ENCODE results near the gene MMP24OS. TPM values are rescaled to one million over a fixed set of nuclear protein-coding genes. Genes with fewer than 3 reads are reported as not detected.

The MMP24OS gene
- total RNA-seq, 1 donor from 2014 or later: 42.4 TPM

- DNase-seq: no peak
- intact Hi-C loops (cut with DNase I): no loop called here
- no peak for ATAC-seq (ENCODE audit: poor library complexity)
Measured at GRCh38 chr20:35283441-35284266, 5.7 kb upstream of the MMP24OS start.

DNA sequence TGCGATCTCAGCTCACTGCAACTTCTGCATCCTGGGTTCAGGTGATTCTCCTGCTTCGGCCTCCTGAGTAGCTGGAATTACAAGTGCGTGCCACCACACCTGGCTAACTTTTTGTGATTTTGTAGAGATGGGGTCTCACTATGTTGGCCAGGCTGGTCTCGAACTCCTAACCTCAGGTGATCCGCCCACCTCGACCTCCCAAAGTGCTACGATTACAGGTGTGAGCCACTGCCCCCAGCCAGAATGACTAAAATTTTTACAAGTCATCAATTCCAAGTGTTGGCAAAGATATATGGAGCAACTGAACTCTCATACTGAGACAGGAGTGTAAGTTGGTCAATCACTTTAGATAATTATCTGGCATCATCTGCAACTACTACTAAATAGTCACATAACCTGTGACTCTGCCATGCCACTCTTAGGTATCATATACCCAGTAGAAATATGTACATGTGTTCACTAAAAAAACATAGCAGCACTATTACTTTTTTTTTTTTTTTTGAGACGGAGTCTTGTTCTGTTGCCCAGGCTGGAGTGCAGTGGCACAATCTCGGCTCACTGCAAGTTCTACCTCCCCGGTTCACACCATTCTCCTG lies 3.7 kb upstream of the MMP24OS start:
- DNase-seq: no peak
- intact Hi-C loops (cut with DNase I): no loop called here
- no peak for ATAC-seq (ENCODE audit: poor library complexity)

- intact Hi-C loops (cut with DNase I): no loop called here
- no peak for ATAC-seq (ENCODE audit: poor library complexity)
- DNase-seq: no peak
Measured at GRCh38 chr20:35280523-35280922, 2.6 kb upstream of the MMP24OS start.

GRCh38 chr20:35279533-35280174 lies 1.7 kb upstream of the MMP24OS start:
- ATAC-seq (ENCODE audit: poor library complexity) (no peak), DNase-seq (no peak)
- intact Hi-C loops (cut with DNase I): no loop called here

DNA sequence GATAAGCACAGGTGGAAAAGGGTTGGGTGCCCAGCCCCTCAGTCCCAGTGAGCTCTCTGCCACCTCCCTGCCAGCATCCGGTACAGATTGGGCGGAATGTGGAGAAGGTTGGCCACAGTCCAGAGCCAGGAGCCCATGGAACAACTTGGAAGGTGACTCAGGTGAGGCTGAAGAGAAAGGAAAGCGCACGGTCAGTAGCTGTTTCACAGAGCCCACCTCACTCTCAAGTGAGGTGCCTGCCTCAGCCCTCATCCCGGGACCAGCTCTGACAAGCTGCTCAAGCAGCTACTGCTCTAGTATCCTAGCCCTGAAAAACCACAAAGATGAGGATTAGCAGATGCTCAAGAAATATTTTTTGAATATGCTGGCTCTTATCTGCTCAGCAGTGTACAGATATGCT lies 1.1 kb upstream of the MMP24OS start:
- intact Hi-C loops (cut with DNase I): no loop called here
- ATAC-seq (ENCODE audit: poor library complexity) (no peak), DNase-seq (no peak)

DNA sequence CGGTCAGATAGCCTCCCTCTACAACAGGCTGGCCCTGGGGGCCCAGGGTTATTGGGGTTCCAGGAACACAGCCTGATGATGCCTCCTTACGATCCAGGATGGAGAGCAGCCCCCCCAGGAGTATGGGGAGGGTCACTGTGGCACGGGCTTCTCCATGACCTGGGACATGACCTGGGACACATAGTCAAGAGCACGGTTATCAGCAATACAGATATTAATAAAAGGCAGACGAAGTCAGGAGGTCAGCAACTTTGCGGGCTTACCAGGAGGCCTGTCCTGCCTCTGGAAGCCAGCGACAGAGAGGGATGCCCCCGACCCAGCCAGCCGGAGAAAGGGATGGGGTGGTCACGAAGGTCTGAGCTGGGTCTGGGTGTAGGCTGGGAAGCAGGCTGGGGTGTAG lies 795 bp downstream of the MMP24OS start:
- DNase-seq (no peak), ATAC-seq (ENCODE audit: poor library complexity) (no peak)
- intact Hi-C loops (cut with DNase I): no loop called here

DNA sequence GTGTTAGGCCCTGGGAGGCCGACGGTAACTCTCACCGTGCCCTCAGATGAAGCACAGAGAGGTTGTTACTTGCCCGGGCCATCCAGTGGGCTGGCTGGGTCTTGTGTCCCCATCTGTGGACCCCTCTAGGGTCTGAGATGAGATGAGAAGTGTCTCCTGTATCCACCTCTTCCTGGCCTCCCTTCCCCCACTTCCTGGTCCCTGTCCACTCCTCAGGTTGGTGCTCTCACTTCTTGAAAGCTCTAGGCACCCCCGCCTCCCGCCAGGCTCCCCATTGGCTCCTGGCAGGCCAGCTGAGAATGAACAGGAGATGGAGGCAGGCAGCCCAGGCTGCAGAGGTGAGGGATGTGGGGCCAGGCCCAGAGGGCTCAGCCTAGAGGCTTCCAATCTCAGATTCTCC lies 1.5 kb downstream of the MMP24OS start:
- intact Hi-C loops (cut with DNase I): no loop called here
- DNase-seq: no peak
- no peak for ATAC-seq (ENCODE audit: poor library complexity)

DNA sequence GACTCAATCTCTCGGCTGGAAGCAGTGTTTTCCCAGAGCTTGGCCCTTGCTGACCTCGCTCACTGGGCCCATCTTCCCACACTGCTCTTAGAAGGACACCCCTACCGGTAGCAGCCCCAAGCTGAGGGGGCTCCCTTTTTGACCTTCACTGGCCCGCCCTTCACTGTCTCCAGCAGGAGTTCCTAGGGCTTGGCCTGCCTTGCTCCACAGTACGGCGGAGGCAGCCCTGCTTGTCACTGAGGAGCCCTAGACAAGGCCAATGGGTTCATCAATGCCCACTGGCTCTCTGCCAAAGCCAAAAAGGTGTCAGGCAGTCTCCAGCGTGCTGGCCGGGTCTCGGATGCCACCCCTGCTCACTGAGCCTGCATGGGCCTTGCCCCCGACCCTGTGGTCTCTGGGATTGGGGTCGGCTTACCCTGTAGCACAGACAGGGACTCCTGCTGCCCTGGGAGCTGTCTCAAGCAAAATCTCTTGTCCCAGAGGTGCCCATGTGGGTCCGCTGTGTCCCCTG lies 2.1 kb downstream of the MMP24OS start:
- DNase-seq: no peak
- no peak for ATAC-seq (ENCODE audit: poor library complexity)
- intact Hi-C loops (cut with DNase I): no loop called here

- no peak for DNase-seq
- no peak for ATAC-seq (ENCODE audit: poor library complexity)
- intact Hi-C loops (cut with DNase I): loop anchor here (5.0 kb wide), 1 partner anchor 127 kb away; the partner anchor contains the start of gene EDEM2
Measured at GRCh38 chr20:35274172-35275092, 3.5 kb downstream of the MMP24OS start.

DNA sequence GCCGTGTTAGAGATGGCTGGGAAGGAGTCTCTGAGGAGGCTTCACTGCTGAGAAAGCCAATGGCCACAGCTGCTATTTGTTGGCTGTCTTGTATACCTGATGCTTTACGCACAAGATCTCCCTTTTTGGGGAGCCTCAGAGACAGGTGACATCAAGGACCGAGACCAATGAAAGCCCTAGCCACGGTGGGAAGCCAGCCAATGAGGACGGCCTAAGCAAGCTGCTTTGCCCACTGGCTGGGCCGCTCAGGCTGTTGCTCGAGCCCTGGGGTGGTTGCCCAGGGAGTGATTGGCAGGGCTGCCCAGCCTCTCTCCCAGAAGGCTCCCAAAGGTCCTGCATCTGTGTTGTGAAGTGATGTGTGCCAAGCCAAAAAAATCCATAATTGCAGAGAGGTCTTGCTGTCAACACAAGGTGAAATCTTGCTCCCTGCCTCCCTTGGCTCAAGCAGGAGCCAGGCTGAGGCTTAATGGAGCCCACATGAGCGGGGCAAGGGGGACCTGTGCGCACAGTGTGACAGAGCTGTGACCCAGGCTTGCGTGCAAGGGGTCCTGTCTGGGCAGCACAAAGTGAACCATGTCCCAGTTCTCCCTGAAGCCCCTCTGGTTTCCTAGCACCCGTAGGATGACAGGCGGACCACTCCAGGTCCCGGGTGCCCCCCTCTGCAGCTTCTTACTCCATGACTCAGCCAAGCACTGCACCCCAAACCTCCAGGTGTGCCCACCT lies 4.3 kb downstream of the MMP24OS start:
- intact Hi-C loops (cut with DNase I): loop anchor here (5.0 kb wide), 1 partner anchor 126 kb away; the partner anchor contains the start of gene EDEM2
- ATAC-seq (ENCODE audit: poor library complexity): no peak
- peak; percentile 68 for DNase-seq

DNA sequence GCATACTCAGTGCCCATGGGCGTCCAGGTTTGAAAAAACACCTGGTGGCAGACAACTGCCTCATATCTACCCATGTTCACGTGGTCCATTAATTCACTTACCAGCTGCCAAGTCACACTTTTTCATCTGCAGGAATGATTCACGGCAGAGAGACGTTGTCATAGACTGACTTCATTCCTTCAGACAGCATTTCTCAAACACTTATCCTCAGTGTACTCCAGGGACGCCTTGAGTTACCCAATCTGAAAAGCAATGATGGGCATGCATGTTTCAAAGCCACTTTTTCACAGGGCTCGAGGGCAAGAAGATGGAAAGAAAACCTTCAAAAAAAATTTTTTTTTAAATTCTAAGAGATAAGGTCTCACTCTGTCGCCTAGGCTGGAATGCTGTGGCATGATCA lies 6.0 kb downstream of the MMP24OS start:
- intact Hi-C loops (cut with DNase I): loop anchor here (5.0 kb wide), 1 partner anchor 125 kb away; the partner anchor contains the start of gene EDEM2
- no peak for ATAC-seq (ENCODE audit: poor library complexity)
- no peak for DNase-seq

- intact Hi-C loops (cut with DNase I): loop anchor here (5.0 kb wide), 1 partner anchor 124 kb away; the partner anchor contains the start of gene EDEM2
- no peak for DNase-seq
- no peak for ATAC-seq (ENCODE audit: poor library complexity)
Measured at GRCh38 chr20:35271073-35271882, 6.6 kb downstream of the MMP24OS start.

DNA sequence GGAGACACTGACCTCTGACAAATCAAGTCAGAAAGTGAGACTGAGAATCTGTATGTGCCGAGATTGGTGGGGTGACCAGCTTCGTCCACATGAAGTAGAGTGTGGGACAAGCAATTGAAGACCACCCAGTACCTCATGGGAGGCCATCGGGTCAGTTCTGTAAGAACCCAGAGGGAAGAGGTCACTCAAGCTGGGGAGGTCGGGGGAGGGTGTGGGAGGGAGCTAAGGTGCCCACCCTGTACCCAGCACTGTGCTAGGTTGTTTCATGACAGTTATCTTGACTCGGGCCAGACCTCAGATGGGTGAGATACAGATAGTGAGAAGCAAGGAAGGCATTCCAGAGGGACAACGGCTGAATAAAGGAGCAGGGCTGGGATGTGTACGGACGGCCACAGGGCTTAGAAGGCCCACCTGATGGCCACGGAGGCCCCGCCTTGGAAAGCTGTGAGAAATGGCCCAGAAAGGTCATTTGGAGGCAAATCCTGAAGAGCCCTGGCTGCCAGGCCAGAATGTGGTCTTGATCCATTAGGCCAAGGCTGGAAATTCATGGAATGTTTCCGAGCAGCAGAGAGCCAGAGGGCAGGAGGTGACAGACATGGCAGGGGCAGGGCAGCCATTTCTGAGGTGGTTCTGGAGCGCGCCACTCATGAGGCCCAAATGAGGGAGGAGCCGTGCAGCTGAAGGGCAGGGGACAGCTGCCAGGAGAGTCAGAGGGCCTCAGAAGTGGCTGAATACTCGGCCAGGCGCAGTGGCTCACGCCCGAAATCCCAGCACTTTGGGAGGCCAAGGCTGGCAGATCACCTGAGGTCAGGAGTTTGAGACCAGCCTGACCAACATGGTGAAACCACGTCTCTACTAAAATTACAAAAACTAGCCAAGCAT lies 7.7 kb downstream of the MMP24OS start:
- intact Hi-C loops (cut with DNase I): loop anchor here (5.0 kb wide), 1 partner anchor 123 kb away; the partner anchor contains the start of gene EDEM2
- DNase-seq: no peak
- no peak for ATAC-seq (ENCODE audit: poor library complexity)

DNA sequence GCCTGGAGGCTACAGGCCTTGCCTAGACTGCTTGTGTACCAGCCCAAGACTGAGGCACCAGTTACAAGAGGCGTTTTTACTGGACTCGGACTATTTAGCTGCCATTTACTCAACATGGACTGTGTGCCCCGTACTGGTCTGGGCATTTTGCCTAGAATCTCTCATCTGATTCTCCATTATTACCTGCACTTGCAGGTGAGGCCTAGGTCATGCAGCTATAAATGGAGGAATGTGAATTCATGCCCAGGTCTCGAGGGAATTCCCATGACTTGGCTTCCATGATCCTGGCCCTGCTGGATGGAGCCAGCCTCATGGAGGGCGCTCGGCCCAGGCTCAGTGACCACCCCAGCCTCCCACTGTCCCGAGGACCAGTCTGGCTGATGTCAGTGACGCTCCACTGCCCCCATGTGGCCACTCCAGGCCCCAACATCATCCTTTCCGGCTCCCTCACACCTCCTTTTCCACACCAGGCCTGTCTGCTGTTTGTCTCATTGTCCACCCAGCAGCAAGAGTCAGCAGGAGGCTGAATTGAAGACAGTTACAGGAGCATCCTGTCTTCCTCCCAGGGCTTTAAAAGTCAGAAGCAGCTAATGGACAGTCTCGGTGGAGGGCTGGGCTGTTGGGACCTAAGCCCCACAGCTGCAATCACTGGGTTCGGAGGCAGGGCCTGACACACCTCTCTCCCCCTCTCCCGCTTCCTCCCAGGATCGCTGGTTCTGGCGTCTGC lies 8.7 kb downstream of the MMP24OS start:
- intact Hi-C loops (cut with DNase I): no loop called here
- ATAC-seq (ENCODE audit: poor library complexity) (peak; percentile 73), DNase-seq (peak; percentile 69)

DNA sequence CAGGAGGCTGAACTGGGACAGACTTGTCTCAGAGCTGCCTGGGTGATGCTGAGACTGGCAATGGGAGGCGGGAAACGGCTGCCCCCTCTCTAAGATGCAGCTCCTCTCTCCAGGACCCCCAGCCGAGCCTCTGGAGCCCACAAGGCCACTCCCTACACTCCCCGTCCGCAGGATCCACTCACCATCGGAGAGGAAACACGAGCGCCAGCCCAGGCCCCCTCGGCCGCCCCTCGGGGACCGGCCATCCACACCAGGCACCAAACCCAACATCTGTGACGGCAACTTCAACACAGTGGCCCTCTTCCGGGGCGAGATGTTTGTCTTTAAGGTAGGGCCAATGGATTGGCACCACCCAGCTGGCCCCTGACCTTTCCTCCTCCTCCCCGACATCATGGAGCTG lies 10.8 kb downstream of the MMP24OS start:
- intact Hi-C loops (cut with DNase I): no loop called here
- DNase-seq (no peak), ATAC-seq (ENCODE audit: poor library complexity) (no peak)
